Heart right ventricle (tissue), 16 donors: ENCODE measurements around the gene SFXN5. TPM values are rescaled to one million over a fixed set of nuclear protein-coding genes. Genes with fewer than 3 reads are reported as not detected.

Source experiments
- ATAC-seq, 8 donors: fragments of 200-7000 bp; cut with Tn5 transposase; one replicate each; pipeline ENCODE4 v1.9.1; 2020; ENCODE audit warnings: mild to moderate bottlenecking in 8 of 8, moderate library complexity in 8 of 8, moderate number of reproducible peaks in 1 of 8
- DNase-seq, 2 donors: peaks; one replicate each; pipeline ENCODE4 v3.0.0-alpha.2; 2020
- H3K27ac ChIP-seq, 10 donors: fragments of 200-600 bp; sonication (generic) in 2 of 10; one replicate each; pipeline versions ENCODE4 v1.5.0 to v1.8.0; 2020 to 2022; ENCODE audit warnings: mild to moderate bottlenecking in 3 of 10
- H3K27me3 ChIP-seq, 7 donors: fragments of 200-600 bp; one replicate each; pipeline ENCODE4 v1.8.0; 2021 to 2022; ENCODE audit warnings: mild to moderate bottlenecking in 2 of 7
- H3K36me3 ChIP-seq, 9 donors: fragments of 200-600 bp; sonication (generic) in 1 of 9; one replicate each; pipeline versions ENCODE4 v1.5.0 to v1.8.0; 2020 to 2022; ENCODE audit warnings: mild to moderate bottlenecking in 2 of 9
- H3K4me1 ChIP-seq, 9 donors: fragments of 200-600 bp; sonication (generic) in 1 of 9; one replicate each; pipeline versions ENCODE4 v1.5.0 to v1.8.0; 2020 to 2022; ENCODE audit warnings: mild to moderate bottlenecking in 4 of 9
- H3K4me3 ChIP-seq, 10 donors: fragments of 200-600 bp; sonication (generic) in 2 of 10; one replicate each; pipeline versions ENCODE4 v1.5.0 to v1.8.0; 2020 to 2022; ENCODE audit warnings: mild to moderate bottlenecking in 7 of 10, moderate library complexity in 2 of 10
- H3K9me3 ChIP-seq, 11 donors: fragments of 200-600 bp in 10 of 11; sonication (generic) in 2 of 11; one replicate each; pipeline versions ENCODE4 v1.5.0 to v1.8.0; 2013 to 2022; ENCODE audit warnings: mild to moderate bottlenecking in 2 of 11, control low read depth in 1 of 11, moderate library complexity in 1 of 11
- CTCF ChIP-seq, 9 donors: fragments of 200-600 bp; sonication (generic) in 2 of 9; IDR thresholded peaks; one replicate each; pipeline versions ENCODE4 v1.5.0 to v1.8.0; 2021 to 2022; ENCODE audit warnings: antibody characterized with exemption in 9 of 9, mild to moderate bottlenecking in 5 of 9, moderate library complexity in 1 of 9
- WGBS, 2 donors: extraction: QIAGEN DNeasy Blood & Tissue Kit; methylation state at CpG; one replicate each; pipeline ENCODE4 v1.1.7; 2013; ENCODE audit warnings: inconsistent platforms in 1 of 2; 5-methylcytosine and 5-hydroxymethylcytosine counted together
- intact Hi-C, 10 donors: fragments of 100-400 bp; cut with DNase I; formaldehyde crosslinking; loops; one replicate each; pipeline versions ENCODE4 v1.11.1 to v1.14.2; 2022
- polyA plus RNA-seq, 2 donors: library from polyadenylated mRNA; stranded (reverse); fragments of 200-250 nt; gene quantifications; one replicate each; pipeline ENCODE4 v1.2.3, GENCODE V29; 2013
- total RNA-seq, 10 donors: library from RNA; stranded (reverse); fragmentation: NEBNext Ultra II Directional in 3 of 10; extraction: Animal tissue kit (Norgen Biotek cat#: 25700) in 3 of 10; gene quantifications; one replicate each; pipeline versions ENCODE4 v1.2.1 to v1.2.4, GENCODE V29; 2021 to 2023
- donor health status: Arrhythmogenic right ventricular cardiomyopathy.
- donor health status: ischemic (EF 13 %, LVEDD 7.1; RV severe dilation, severe dysfunction).
- donor health status: healthy with polysubstance abuse.
- donor health status: DM: no; HTN: yes; CAD: no.
- donor health status: DM: no; HTN: no; CAD: no.
- donor health status: ischemic (EF 25% LVEDD 6.9; RV normal size, moderate dysfunction).
- donor health status: ischemic (EF 25% LVEDD 5.7; RV mildly dilated, moderate dysfunction).
- donor health status: healthy.
- donor health status: DM: yes; HTN: yes; CAD: no.
- donor health status: Ischemic cardiomyopathy.
- donor health status: ischemic (EF 35%, LVEDD 5.7; RV mildly dilated, moderate dysfunction).
- donor health status: nonischemic (EF 11% LVEDD 7.7; RV severe dilation, severe dysfunction).
- donor health status: DM: yes; HTN: yes; CAD: no.
- donor health status: PGD.
- donor health status: ischemic (EF 29% LVEDD 5.4; RV normal size, mild dysfunction).
- donor health status: nonischemic (EF 23%, LVEDD 6.1; RV moderate dilation, normal function).

The SFXN5 gene
- total and polyA plus RNA-seq, 12 donors = 4.4 to 11.8 (median 9.7) TPM

GRCh38 chr2:72937356-72937669, 134.2 kb downstream of the SFXN5 start:
- 89 to 90% methylated on average over 14 to 15 of the region's 15 CpGs for WGBS, 2 donors
- ATAC-seq (peak in 1 of 8 donors; percentile 28), DNase-seq (no peak)
- intact Hi-C loops = no loop called here
- peaks cover 0 to 13% (median 4%) of the 10 kb centered on the region in 9 donors for H3K4me1 ChIP-seq
- no peaks in the 10 kb centered on the region for H3K36me3 ChIP-seq
- H3K27ac ChIP-seq = no peak overlapping the region
- no peak for TF ChIP-seq CTCF (IDR thresholded peaks at IDR 0.05)
- no peak overlapping the region for H3K4me3 ChIP-seq
- no peaks in the 10 kb centered on the region for H3K9me3 ChIP-seq
- peaks cover 0 to 11% (median 0%) of the 10 kb centered on the region in 7 donors for H3K27me3 ChIP-seq

- H3K4me1 ChIP-seq = peaks cover 0 to 13% (median 4%) of the 10 kb centered on the region in 9 donors
- no peaks in the 10 kb centered on the region for H3K9me3 ChIP-seq
- TF ChIP-seq CTCF (IDR thresholded peaks at IDR 0.05) = no peak
- H3K27ac ChIP-seq = no peak overlapping the region
- no peak overlapping the region for H3K4me3 ChIP-seq
- DNase-seq = no peak
- WGBS, 2 donors = 66 to 68% methylated on average over 19 of the region's 19 CpGs
- peaks cover 0 to 15% (median 2%) of the 10 kb centered on the region in 7 donors for H3K27me3 ChIP-seq
- no peak for ATAC-seq
- intact Hi-C loops = no loop called here
- H3K36me3 ChIP-seq = no peaks in the 10 kb centered on the region
Observed at GRCh38 chr2:72936660-72937355, 134.7 kb downstream of the SFXN5 start.

GRCh38 chr2:72935611-72935957, 135.9 kb downstream of the SFXN5 start:
- Histone ChIP-seq H3K4me3 (no peak overlapping the region), H3K4me1 (peaks cover 0 to 13% (median 4%) of the 10 kb centered on the region in 9 donors), H3K36me3 (no peaks in the 10 kb centered on the region), H3K9me3 (no peaks in the 10 kb centered on the region), H3K27me3 (peaks cover 0 to 23% (median 10%) of the 10 kb centered on the region in 7 donors), H3K27ac (no peak overlapping the region)
- no peak for ATAC-seq
- WGBS, 2 donors = 88 to 90% methylated on average over 2 of the region's 2 CpGs
- DNase-seq = no peak
- no peak for TF ChIP-seq CTCF (IDR thresholded peaks at IDR 0.05)
- intact Hi-C loops = no loop called here

GRCh38 chr2:72934683-72935610, 136.6 kb downstream of the SFXN5 start:
- H3K9me3 ChIP-seq = no peaks in the 10 kb centered on the region
- H3K4me1 ChIP-seq = peaks cover 0 to 13% (median 4%) of the 10 kb centered on the region in 9 donors
- DNase-seq (no peak), ATAC-seq (no peak)
- no peaks in the 10 kb centered on the region for H3K36me3 ChIP-seq
- TF ChIP-seq CTCF (IDR thresholded peaks at IDR 0.05) = peak in 4 of 9 donors; percentile 12 to 24 (median 18)
- 83 to 88% methylated on average over 14 of the region's 14 CpGs for WGBS, 2 donors
- intact Hi-C loops = no loop called here
- no peak overlapping the region for H3K4me3 ChIP-seq
- H3K27me3 ChIP-seq = peaks cover 0 to 30% (median 15%) of the 10 kb centered on the region in 7 donors
- H3K27ac ChIP-seq = no peak overlapping the region
